AG10803 (cell line): ENCODE measurements around the gene SETDB2.

Experiments
- DNase-seq: peaks from one replicate; pipeline ENCODE4 v3.0.0; 2010; ENCODE audit warnings: low read depth
- H3K4me3 ChIP-seq: 2 replicates; pipeline ENCODE4 v1.5.1; 2011; ENCODE audit warnings: mild to moderate bottlenecking, low read length, control low read depth
- TF ChIP-seq, protein P1 (sequence below): conservative IDR thresholded peaks from 2 replicates; pipeline ENCODE4 v1.5.1; 2011; ENCODE audit warnings: mild to moderate bottlenecking, low read length, control low read depth, inconsistent platforms

SETDB2 gene

DNA sequence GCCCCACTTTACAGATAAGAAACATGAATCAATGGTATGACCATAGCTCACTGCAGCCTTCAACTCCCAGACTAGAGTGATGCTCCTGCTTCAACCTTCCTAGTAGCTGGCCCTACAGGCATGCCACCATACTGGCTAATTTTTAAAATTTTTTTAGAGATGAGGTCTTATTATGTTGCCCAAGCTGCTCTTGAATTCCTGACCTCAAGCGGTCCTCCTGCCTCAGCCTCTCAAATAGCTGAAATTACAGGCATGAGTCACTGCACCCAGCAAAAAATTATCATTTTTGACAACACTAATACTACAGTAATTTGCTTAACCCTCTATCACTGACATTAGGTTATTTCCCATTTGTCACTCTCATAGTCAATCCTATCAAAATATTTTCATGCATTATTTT lies 15.0 kb upstream of the SETDB2 start:
- no peak for DNase-seq
- TF ChIP-seq, protein P1, sequence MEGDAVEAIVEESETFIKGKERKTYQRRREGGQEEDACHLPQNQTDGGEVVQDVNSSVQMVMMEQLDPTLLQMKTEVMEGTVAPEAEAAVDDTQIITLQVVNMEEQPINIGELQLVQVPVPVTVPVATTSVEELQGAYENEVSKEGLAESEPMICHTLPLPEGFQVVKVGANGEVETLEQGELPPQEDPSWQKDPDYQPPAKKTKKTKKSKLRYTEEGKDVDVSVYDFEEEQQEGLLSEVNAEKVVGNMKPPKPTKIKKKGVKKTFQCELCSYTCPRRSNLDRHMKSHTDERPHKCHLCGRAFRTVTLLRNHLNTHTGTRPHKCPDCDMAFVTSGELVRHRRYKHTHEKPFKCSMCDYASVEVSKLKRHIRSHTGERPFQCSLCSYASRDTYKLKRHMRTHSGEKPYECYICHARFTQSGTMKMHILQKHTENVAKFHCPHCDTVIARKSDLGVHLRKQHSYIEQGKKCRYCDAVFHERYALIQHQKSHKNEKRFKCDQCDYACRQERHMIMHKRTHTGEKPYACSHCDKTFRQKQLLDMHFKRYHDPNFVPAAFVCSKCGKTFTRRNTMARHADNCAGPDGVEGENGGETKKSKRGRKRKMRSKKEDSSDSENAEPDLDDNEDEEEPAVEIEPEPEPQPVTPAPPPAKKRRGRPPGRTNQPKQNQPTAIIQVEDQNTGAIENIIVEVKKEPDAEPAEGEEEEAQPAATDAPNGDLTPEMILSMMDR: no peak
- no peak overlapping the region for H3K4me3 ChIP-seq

DNA sequence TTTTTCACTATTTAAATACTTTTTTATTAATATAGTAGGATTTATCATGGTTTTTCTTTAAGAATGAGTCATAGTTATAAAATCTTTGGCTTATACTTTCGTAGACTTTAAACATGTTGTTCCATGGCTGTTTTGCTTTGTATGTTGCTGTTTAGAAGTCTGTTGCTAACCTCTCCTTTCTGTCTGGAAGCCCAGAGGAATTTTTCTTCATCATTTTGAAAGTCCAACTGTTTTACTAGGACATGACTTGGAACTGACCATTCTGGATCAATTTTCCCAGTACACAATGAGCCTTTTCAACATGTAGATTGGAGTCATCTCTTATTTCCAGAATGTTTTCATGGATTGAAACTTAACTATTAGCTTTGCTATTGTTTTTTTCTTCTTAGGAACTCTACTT lies 8.1 kb upstream of the SETDB2 start:
- H3K4me3 ChIP-seq: no peak overlapping the region
- peak; percentile 68 for DNase-seq
- TF ChIP-seq, protein P1: no peak

DNA sequence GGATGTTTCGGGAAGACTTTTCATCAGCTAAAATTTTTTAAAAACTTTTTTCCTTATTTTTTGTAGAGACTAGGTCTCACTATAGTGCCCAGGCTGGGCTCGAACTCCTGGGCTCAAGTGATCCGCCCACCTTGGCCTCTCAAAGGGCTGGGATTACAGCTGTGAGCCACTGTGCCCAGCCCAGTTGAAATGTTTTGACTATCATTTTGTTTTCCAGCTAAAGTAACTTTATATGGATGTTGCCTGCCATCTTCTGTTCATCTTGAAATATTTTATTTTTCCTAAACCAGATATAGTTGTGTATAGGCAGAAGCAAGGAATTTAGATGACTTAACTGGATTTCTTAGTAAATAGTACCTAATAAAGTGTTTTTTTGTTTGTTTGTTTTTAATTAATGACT lies 7.2 kb upstream of the SETDB2 start:
- H3K4me3 ChIP-seq: no peak overlapping the region
- peak; percentile 75 for DNase-seq
- TF ChIP-seq, protein P1: peak; percentile 48

DNA sequence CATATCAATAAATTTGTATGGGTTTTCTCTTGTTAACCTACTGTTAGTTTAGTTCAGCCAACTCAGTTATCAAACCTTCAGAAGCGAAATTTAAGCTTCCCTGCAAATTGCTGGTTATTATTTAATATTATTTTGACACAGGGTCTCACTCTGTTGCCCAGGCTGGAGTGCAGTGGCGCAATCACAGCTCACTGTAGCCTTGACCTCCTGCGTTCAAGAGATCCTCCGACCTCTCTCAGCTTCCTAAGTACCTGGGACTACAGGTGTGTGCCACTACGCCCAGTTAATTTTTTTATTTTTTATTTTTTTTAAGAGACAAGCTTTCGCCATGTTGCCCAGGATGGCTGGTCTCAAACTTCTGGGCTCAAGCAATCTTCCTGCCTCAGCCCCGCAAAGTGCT lies 6.4 kb upstream of the SETDB2 start:
- DNase-seq: no peak
- TF ChIP-seq, protein P1: no peak
- H3K4me3 ChIP-seq: no peak overlapping the region

DNA sequence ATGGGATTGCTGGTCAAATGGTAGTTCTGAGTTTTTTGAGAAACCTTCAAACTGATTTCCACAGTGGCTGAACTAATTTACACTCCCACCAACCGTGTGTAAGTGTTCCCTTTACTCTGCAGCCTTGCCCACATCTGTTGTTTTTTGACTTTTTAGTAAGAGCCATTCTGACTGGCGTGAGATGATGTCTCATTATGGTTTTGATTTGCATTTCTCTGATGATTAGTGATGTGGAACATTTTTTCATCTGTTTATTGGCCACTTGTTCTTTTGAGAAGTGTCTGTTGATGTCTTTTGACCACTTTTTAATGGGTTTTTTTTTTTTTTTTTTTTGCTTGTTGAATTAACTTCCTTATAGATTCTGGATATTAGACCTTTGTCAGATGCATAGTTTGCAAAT lies 4.5 kb upstream of the SETDB2 start:
- H3K4me3 ChIP-seq: no peak overlapping the region
- TF ChIP-seq, protein P1: no peak
- DNase-seq: no peak

DNA sequence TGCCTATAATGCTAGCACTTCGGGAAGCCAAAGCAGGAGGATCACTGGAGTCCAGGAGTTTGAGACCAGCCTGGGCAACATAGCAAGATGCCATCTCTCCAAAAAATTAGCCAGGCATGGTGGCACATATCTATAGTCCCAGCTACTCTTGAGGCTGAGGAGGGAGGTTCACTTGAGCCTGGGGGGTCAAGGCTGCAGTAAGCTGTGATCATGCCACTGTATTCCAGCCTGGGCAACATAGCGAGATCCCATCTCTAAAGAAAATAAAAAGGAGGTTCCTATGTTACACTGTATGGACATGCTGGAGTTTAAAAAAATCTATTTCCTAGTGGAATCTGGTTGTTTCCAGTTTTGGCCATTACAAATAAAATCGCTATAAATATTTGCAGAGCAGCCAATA lies 2.8 kb upstream of the SETDB2 start:
- H3K4me3 ChIP-seq: no peak overlapping the region
- TF ChIP-seq, protein P1: no peak
- DNase-seq: no peak

DNA sequence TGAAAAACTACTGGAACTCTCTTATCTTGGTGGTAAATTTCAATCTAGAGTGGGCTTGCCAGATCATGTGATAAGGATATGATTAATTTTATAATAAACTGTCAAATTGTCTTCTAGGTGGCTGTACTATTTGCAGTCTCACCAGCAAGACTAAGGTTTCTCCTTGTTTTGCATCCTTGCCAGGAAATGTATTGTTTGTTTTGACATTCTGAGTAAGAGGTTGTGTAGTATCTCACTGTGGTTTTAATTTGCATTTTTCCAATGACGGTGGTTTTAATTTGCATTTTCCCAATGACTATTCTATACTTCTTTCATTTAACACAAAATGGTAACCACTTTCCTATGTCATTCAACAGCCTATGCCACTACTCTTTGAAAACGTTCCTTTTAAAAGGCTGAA lies 2.2 kb upstream of the SETDB2 start:
- TF ChIP-seq, protein P1: no peak
- no peak for DNase-seq
- H3K4me3 ChIP-seq: no peak overlapping the region
